GM18526 (cell line): Measurements from ENCODE around the gene ZNF669.

Experiments
- POLR2A ChIP-seq: IDR thresholded peaks from 3 replicates; pipeline ENCODE4 v1.6.1; 2011; ENCODE audit not compliant: insufficient read length; ENCODE audit errors: extremely low read depth

ZNF669 gene

DNA sequence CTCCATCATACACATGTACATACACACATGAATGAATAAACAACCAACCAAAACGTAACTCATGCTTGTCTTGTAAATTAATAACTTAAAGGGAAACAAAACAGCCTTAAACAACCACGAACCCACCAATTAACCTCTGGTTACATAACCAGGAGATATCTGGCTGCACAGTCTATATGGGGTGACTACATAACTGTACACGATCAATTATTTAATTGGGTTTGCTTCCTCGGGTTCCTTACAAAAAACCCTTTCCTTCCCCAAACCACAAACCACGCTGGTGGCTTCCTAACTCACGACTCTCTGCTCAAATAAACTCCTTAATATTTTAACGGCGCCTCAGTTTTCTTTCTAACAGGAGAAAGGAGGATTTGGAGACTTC lies 26.3 kb downstream of the ZNF669 start:
- TF ChIP-seq POLR2A: no peak

DNA sequence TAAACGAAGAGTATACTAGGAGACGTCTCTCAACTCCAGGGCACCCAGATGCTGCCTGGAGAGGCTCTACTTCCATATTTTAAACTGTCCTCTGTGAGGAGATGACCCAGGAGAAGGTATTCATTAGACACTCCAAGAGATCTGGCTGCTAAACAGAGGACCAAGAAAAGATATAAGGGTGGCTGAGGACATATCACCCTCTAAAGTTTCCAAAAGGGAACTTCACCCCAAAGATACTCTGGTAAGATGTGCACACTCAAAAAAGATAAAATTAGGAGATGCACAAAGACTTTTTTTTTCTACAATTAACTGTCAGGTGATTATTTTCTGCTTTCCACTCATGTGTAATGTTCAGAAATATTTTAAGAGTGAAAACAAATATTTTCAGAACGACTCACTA lies 26.9 kb downstream of the ZNF669 start:
- no peak for TF ChIP-seq POLR2A

DNA sequence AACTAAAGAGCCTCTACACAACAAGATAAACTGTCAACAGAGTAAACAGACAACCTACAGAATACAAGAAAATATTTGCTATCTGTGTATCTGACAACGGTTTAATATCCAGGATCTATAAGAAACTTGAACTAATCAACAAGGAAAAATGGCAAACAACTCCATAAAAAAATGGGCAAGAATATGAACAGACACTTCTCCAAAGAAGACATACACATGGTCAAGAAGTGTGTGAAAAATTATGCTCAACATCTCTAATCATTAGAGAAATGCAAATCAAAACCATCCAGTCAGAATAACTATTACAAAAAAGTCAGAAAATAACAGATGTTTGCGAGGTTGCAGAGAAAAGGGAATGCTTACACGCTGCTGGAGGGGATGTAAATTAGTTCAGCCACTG lies 33.5 kb downstream of the ZNF669 start:
- TF ChIP-seq POLR2A: no peak

DNA sequence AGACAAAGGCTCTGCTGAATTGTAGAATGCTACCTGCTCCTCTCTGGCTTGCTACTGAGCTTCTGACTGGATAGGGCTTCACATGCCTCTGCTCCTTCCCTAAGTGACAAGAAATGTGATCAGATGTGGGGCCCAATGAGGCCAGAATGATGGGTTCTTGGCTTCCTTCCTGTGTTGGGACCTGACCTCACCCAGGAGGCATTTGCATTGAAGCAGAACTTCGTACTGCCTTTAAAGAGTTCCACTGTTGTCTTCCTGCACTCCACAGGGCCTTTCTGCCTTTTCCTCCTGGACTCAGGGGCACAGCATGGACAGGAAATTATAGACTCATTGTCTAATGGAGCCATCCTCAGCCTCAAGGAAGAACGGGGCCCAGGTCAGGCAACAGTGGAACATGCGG lies 39.9 kb downstream of the ZNF669 start:
- no peak for TF ChIP-seq POLR2A

- TF ChIP-seq POLR2A: no peak
Observed at GRCh38 chr1:247060771-247061170, 43.4 kb downstream of the ZNF669 start.

GRCh38 chr1:247056071-247056470 lies 48.1 kb downstream of the ZNF669 start:
- no peak for TF ChIP-seq POLR2A

DNA sequence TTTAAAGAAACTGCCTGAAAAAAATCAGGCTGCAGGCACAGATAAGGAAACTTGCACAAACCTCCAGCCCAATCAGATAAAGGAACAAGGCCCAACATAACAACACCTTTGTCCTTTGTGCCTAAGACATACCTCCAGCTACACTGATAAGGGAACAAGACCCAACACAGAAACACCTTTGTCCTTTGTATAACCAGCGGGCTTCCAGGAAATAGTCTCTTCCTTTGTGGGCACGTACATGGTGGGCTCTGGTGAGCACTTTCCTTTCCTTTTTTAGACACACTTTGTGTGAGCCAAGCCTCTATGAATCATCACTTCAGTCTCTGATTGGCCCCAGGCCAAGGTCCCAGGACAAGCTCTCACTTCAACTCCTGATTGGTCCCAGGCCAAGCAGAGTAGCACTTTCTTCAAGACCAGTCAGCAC lies 49.2 kb downstream of the ZNF669 start:
- no peak for TF ChIP-seq POLR2A
